Hepatocyte (in vitro differentiated cells): ENCODE measurements around the gene PRR9. TPM values are rescaled to one million over a fixed set of nuclear protein-coding genes. Genes with fewer than 3 reads are reported as not detected.

ENCODE experiments used
- DNase-seq: peaks from one replicate; pipeline ENCODE4 v3.0.0-alpha.2; 2016; ENCODE audit warnings: low spot score
- H2AFZ ChIP-seq: fragments of 200-600 bp; sonication (generic); 2 replicates; pipeline ENCODE4 v1.6.0; 2016; ENCODE audit warnings: antibody characterized with exemption, mild to moderate bottlenecking
- H3K27ac ChIP-seq: fragments of 200-600 bp; sonication (generic); 2 replicates; pipeline ENCODE4 v1.5.1; 2016; ENCODE audit warnings: mild to moderate bottlenecking
- H3K27me3 ChIP-seq: fragments of 200-600 bp; sonication (generic); 2 replicates; pipeline ENCODE4 v1.6.1; 2016
- H3K36me3 ChIP-seq: fragments of 200-600 bp; sonication (generic); replicated peaks from 2 replicates; pipeline ENCODE4 v1.5.1; 2016; ENCODE audit warnings: low read depth; ENCODE audit not compliant: insufficient read depth
- H3K4me1 ChIP-seq: fragments of 200-600 bp; sonication (generic); 2 replicates; pipeline ENCODE4 v1.5.1; 2016; ENCODE audit warnings: mild to moderate bottlenecking, moderate library complexity; ENCODE audit not compliant: insufficient read depth
- H3K4me2 ChIP-seq: fragments of 200-600 bp; sonication (generic); 2 replicates; pipeline ENCODE4 v1.6.0; 2016
- H3K4me3 ChIP-seq: fragments of 200-600 bp; sonication (generic); 2 replicates; pipeline ENCODE4 v1.5.1; 2016; ENCODE audit warnings: mild to moderate bottlenecking
- H3K79me2 ChIP-seq: fragments of 200-600 bp; sonication (generic); 2 replicates; pipeline ENCODE4 v1.6.0; 2017; ENCODE audit warnings: mild to moderate bottlenecking
- H3K9me2 ChIP-seq: fragments of 200-600 bp; sonication (generic); replicated peaks from 2 replicates; pipeline ENCODE4 v1.6.0; 2017; ENCODE audit warnings: mild to moderate bottlenecking; ENCODE audit not compliant: insufficient read depth
- H3K9me3 ChIP-seq: fragments of 200-600 bp; sonication (generic); 2 replicates; pipeline ENCODE4 v1.5.1; 2016; ENCODE audit warnings: low read depth, mild to moderate bottlenecking
- H4K20me1 ChIP-seq: fragments of 200-600 bp; sonication (generic); 2 replicates; pipeline ENCODE4 v1.6.0; 2016; ENCODE audit warnings: mild to moderate bottlenecking; ENCODE audit not compliant: insufficient read depth, poor library complexity, severe bottlenecking
- EZH2 ChIP-seq: fragments of 200-600 bp; sonication (generic); IDR thresholded peaks from 2 replicates; pipeline ENCODE4 v1.6.1; 2016; ENCODE audit warnings: antibody characterized with exemption, mild to moderate bottlenecking, borderline replicate concordance
- EZH2phosphoT487 ChIP-seq: fragments of 200-600 bp; sonication (generic); IDR thresholded peaks from one replicate; pipeline ENCODE4 v1.6.1; 2018; ENCODE audit warnings: antibody characterized with exemption, mild to moderate bottlenecking, low read depth, moderate library complexity; ENCODE audit not compliant: unreplicated experiment, severe bottlenecking
- WGBS: methylation state at CpG from one replicate; pipeline ENCODE4 v1.1.6; 2016; ENCODE audit warnings: low lambda C conversion rate; ENCODE audit errors: missing lambda C conversion rate; 5-methylcytosine and 5-hydroxymethylcytosine counted together
- polyA plus RNA-seq: library from polyadenylated mRNA; unstranded; fragments of >200 nt; fragmentation: Nextera tagmentation; extraction: Ambion mirVana; gene quantifications from 2 replicates; pipeline ENCODE4 v1.2.1, GENCODE V29; 2016
- total RNA-seq: library from RNA; depleted of rRNA; stranded (reverse); fragments of >200 nt; gene quantifications from 2 replicates; pipeline ENCODE4 v1.2.3, GENCODE V29; 2014
- TF ChIP-seq, protein P1 (sequence below): fragments of 200-600 bp; sonication (generic); IDR thresholded peaks from 2 replicates; pipeline ENCODE4 v1.5.1; 2016; ENCODE audit warnings: antibody characterized with exemption, mild to moderate bottlenecking; ENCODE audit not compliant: poor library complexity

Gene PRR9
- total and polyA plus RNA-seq, 2 experiments from 2014 or later, result not detected

DNA sequence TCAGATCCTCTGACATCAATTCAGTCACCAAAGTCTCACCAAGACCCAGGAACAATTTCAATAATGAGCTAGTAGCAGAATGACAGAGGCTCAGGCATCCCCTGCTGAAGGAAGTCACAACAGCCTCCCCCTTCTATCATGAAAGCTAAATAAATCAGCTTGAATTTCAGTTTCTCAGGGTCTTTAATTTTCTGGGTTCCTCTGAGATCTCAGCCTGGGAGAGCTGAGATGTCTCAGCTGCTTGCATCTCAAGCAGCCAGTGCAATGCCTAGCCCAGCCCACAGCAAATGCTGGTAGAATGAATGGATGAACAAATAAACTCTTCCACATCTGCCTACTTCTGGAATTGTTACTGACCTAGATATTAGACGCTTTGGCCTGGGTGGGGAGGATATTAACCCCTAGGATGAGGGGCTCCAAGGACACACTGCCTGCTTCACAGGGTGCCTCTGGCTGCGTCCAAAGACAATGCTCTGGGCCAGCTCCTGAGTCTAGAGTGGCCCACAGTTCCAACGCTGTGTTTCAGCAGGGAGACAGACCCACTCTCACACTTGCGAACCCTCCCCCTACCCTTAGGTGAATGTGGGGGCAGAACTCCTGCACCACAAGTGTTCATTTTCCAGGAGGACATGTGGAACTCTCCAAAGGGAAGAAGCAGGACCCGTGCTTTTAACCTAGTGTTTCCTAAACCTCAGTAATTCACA is 30.9 kb downstream of the PRR9 start:
- Histone ChIP-seq H3K27ac (no peak overlapping the region), H3K4me1 (no peaks in the 10 kb centered on the region), H3K36me3 (no peaks in the 10 kb centered on the region), H3K4me2 (no peak overlapping the region), H2AFZ (no peak overlapping the region), H4K20me1 (no peaks in the 10 kb centered on the region), H3K4me3 (no peak overlapping the region), H3K9me2 (no peaks in the 10 kb centered on the region), H3K27me3 (no peaks in the 10 kb centered on the region), H3K9me3 (no peaks in the 10 kb centered on the region), H3K79me2 (no peaks in the 10 kb centered on the region)
- DNase-seq, result no peak
- WGBS, result 64% methylated on average over 5 of the region's 5 CpGs
- TF ChIP-seq, protein P1, sequence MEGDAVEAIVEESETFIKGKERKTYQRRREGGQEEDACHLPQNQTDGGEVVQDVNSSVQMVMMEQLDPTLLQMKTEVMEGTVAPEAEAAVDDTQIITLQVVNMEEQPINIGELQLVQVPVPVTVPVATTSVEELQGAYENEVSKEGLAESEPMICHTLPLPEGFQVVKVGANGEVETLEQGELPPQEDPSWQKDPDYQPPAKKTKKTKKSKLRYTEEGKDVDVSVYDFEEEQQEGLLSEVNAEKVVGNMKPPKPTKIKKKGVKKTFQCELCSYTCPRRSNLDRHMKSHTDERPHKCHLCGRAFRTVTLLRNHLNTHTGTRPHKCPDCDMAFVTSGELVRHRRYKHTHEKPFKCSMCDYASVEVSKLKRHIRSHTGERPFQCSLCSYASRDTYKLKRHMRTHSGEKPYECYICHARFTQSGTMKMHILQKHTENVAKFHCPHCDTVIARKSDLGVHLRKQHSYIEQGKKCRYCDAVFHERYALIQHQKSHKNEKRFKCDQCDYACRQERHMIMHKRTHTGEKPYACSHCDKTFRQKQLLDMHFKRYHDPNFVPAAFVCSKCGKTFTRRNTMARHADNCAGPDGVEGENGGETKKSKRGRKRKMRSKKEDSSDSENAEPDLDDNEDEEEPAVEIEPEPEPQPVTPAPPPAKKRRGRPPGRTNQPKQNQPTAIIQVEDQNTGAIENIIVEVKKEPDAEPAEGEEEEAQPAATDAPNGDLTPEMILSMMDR, result no peak
- TF ChIP-seq EZH2phosphoT487 (no peak), EZH2 (no peak)

DNA sequence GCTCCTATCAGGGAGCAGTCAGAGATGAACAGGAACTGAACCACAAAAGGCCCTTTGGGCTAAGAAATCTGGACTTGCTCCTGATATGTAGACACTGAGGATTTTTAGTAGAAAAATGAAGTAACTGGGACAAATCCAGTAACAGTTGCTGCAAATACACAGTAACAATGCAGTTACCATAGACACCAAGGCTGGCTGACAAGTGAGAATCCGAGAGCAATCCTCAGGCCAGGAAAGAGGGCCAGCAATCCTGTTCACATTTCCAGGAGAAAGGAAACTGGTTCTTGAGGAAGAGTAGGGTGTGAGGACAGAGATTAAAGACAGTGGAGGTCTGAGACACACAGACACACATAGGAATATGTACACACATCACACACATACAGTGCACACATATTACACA is 32.8 kb downstream of the PRR9 start:
- H2AFZ ChIP-seq, result no peak overlapping the region
- no peaks in the 10 kb centered on the region for H3K36me3 ChIP-seq
- no peak overlapping the region for H3K4me2 ChIP-seq
- no peaks in the 10 kb centered on the region for H3K79me2 ChIP-seq
- WGBS, result 33% methylated on average over 1 of the region's 1 CpG
- no peaks in the 10 kb centered on the region for H3K4me1 ChIP-seq
- H3K27ac ChIP-seq, result no peak overlapping the region
- H3K4me3 ChIP-seq, result no peak overlapping the region
- no peaks in the 10 kb centered on the region for H4K20me1 ChIP-seq
- DNase-seq, result no peak
- H3K27me3 ChIP-seq, result no peaks in the 10 kb centered on the region
- H3K9me2 ChIP-seq, result no peaks in the 10 kb centered on the region
- TF ChIP-seq EZH2phosphoT487 (no peak), EZH2 (no peak)
- TF ChIP-seq, protein P1, result no peak
- no peaks in the 10 kb centered on the region for H3K9me3 ChIP-seq

DNA sequence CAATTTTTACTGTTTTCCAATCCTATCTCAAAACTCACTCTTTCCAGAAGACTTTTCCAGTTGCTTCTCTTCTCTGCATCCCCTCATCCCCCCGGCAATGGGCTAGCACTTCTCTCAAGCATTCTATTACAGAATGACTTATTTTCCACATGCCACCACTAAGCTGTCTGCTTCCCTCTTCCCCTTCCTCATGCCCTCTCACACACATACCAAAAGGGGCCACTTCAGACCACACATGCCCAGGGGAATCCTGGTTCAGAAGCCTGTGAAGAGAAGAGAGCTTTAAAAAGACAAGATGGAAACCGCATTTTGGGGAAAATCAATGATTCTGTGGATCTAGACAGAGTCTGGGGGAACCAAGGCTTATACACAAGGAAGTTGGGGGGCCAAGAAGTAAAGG is 33.7 kb downstream of the PRR9 start:
- Histone ChIP-seq H3K9me2 (no peaks in the 10 kb centered on the region), H3K27ac (no peak overlapping the region), H3K9me3 (no peaks in the 10 kb centered on the region), H3K79me2 (no peaks in the 10 kb centered on the region), H3K4me2 (no peak overlapping the region), H3K4me3 (no peak overlapping the region), H3K36me3 (no peaks in the 10 kb centered on the region), H3K4me1 (no peaks in the 10 kb centered on the region), H2AFZ (no peak overlapping the region), H3K27me3 (no peaks in the 10 kb centered on the region), H4K20me1 (no peaks in the 10 kb centered on the region)
- 58% methylated on average over 2 of the region's 2 CpGs for WGBS
- TF ChIP-seq, protein P1, result no peak
- TF ChIP-seq EZH2phosphoT487 (no peak), EZH2 (no peak)
- DNase-seq, result no peak
